ENCODE measurements around the gene GNG4. TPM values are rescaled to one million over a fixed set of nuclear protein-coding genes. Genes with fewer than 3 reads are reported as not detected.

GNG4 gene
- total and polyA plus RNA-seq, 9 of the 15 experiments (the other 6 are each of a cell fraction or from before 2014, with no cell fraction given), result 0.06 to 0.58 (median 0.08) TPM; not detected in 4

DNA sequence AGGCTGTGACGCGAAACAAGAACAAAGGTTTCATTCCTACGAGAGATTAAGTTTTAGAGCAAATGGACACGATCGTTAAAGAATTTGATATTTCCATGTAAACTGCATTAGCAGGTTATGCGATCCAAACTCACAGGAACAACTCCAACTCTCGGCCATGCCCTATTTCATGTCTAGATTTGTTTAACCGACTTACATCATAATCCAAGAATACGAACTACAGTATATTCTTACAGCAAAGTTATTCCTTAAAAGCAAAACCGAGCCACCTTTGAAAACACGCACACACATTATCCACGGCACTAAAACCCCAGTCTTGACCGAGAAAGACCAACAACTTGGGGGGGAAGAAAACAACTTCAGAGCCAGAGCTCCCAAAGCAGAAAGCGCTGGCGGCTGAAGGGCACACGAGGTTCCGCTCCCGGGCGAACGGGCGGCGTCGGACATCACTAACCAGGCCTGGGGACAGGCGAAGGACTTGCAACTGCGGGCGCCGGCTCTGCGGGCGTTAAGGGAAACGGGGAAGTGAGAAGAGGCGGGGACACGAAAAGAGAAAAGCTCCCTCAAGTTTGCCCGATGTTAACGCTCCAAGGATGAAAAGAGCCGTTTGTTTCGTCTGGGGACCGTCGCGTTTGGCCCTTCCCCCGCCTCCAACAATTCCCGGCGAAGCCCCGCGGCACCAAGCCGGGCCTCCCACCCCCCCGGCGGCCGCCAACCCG is 146.0 kb downstream of the GNG4 start (continued):
- TF ChIP-seq, protein P1, sequence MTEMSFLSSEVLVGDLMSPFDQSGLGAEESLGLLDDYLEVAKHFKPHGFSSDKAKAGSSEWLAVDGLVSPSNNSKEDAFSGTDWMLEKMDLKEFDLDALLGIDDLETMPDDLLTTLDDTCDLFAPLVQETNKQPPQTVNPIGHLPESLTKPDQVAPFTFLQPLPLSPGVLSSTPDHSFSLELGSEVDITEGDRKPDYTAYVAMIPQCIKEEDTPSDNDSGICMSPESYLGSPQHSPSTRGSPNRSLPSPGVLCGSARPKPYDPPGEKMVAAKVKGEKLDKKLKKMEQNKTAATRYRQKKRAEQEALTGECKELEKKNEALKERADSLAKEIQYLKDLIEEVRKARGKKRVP (CRISPR knock-in tag; IDR thresholded peaks at IDR 0.05), result no peak
- TF ChIP-seq GTF2A2 (tag; IDR thresholded peaks at IDR 0.05) (no peak), ZNF668 (CRISPR knock-in tag; IDR thresholded peaks at IDR 0.05) (0 out of 2 replicates have a peak, but pooled peaks have one; percentile 24), HNRNPK (IDR thresholded peaks at IDR 0.05; ENCODE audit: low read depth, low read length, poor library complexity, severe bottlenecking) (no peak), NR4A1 (CRISPR knock-in tag; IDR thresholded peaks at IDR 0.05) (no peak), NR4A1 (tag; IDR thresholded peaks at IDR 0.05) (no peak), HMGN3 (IDR thresholded peaks at IDR 0.05; ENCODE audit: borderline replicate concordance, extremely low read depth, insufficient read length, low read depth, low read length) (no peak), JUNB (CRISPR knock-in tag; conservative IDR thresholded peaks at IDR 0.05) (no peak), ZBTB1 (CRISPR knock-in tag; IDR thresholded peaks at IDR 0.05; ENCODE audit: borderline replicate concordance, low read depth) (no peak), MAFG (tag; conservative IDR thresholded peaks at IDR 0.05) (no peak), BRF1 (IDR thresholded peaks at IDR 0.05; ENCODE audit: borderline replicate concordance, extremely low read depth, insufficient read length) (no peak)
- TF ChIP-seq, protein P2, sequence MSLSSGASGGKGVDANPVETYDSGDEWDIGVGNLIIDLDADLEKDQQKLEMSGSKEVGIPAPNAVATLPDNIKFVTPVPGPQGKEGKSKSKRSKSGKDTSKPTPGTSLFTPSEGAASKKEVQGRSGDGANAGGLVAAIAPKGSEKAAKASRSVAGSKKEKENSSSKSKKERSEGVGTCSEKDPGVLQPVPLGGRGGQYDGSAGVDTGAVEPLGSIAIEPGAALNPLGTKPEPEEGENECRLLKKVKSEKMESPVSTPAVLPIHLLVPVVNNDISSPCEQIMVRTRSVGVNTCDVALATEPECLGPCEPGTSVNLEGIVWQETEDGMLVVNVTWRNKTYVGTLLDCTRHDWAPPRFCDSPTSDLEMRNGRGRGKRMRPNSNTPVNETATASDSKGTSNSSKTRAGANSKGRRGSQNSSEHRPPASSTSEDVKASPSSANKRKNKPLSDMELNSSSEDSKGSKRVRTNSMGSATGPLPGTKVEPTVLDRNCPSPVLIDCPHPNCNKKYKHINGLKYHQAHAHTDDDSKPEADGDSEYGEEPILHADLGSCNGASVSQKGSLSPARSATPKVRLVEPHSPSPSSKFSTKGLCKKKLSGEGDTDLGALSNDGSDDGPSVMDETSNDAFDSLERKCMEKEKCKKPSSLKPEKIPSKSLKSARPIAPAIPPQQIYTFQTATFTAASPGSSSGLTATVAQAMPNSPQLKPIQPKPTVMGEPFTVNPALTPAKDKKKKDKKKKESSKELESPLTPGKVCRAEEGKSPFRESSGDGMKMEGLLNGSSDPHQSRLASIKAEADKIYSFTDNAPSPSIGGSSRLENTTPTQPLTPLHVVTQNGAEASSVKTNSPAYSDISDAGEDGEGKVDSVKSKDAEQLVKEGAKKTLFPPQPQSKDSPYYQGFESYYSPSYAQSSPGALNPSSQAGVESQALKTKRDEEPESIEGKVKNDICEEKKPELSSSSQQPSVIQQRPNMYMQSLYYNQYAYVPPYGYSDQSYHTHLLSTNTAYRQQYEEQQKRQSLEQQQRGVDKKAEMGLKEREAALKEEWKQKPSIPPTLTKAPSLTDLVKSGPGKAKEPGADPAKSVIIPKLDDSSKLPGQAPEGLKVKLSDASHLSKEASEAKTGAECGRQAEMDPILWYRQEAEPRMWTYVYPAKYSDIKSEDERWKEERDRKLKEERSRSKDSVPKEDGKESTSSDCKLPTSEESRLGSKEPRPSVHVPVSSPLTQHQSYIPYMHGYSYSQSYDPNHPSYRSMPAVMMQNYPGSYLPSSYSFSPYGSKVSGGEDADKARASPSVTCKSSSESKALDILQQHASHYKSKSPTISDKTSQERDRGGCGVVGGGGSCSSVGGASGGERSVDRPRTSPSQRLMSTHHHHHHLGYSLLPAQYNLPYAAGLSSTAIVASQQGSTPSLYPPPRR (CRISPR knock-in tag; IDR thresholded peaks at IDR 0.05; ENCODE audit: borderline replicate concordance), result no peak
- TF ChIP-seq, protein P3, sequence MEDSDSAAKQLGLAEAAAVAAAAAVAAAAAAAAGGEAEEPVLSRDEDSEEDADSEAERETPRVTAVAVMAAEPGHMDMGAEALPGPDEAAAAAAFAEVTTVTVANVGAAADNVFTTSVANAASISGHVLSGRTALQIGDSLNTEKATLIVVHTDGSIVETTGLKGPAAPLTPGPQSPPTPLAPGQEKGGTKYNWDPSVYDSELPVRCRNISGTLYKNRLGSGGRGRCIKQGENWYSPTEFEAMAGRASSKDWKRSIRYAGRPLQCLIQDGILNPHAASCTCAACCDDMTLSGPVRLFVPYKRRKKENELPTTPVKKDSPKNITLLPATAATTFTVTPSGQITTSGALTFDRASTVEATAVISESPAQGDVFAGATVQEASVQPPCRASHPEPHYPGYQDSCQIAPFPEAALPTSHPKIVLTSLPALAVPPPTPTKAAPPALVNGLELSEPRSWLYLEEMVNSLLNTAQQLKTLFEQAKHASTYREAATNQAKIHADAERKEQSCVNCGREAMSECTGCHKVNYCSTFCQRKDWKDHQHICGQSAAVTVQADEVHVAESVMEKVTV (CRISPR knock-in tag; IDR thresholded peaks at IDR 0.05), result no peak
- TF ChIP-seq, protein P4, sequence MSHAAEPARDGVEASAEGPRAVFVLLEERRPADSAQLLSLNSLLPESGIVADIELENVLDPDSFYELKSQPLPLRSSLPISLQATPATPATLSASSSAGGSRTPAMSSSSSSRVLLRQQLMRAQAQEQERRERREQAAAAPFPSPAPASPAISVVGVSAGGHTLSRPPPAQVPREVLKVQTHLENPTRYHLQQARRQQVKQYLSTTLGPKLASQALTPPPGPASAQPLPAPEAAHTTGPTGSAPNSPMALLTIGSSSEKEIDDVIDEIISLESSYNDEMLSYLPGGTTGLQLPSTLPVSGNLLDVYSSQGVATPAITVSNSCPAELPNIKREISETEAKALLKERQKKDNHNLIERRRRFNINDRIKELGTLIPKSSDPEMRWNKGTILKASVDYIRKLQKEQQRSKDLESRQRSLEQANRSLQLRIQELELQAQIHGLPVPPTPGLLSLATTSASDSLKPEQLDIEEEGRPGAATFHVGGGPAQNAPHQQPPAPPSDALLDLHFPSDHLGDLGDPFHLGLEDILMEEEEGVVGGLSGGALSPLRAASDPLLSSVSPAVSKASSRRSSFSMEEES (CRISPR knock-in tag; IDR thresholded peaks at IDR 0.05), result no peak
- TF ChIP-seq, protein P5, sequence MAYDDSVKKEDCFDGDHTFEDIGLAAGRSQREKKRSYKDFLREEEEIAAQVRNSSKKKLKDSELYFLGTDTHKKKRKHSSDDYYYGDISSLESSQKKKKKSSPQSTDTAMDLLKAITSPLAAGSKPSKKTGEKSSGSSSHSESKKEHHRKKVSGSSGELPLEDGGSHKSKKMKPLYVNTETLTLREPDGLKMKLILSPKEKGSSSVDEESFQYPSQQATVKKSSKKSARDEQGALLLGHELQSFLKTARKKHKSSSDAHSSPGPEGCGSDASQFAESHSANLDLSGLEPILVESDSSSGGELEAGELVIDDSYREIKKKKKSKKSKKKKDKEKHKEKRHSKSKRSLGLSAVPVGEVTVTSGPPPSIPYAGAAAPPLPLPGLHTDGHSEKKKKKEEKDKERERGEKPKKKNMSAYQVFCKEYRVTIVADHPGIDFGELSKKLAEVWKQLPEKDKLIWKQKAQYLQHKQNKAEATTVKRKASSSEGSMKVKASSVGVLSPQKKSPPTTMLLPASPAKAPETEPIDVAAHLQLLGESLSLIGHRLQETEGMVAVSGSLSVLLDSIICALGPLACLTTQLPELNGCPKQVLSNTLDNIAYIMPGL (CRISPR knock-in tag; IDR thresholded peaks at IDR 0.05), result no peak

Data from K562 (cell line).